K562 (cell line): ENCODE data around the gene SMOC2. TPM values are rescaled to one million over a fixed set of nuclear protein-coding genes. Genes with fewer than 3 reads are reported as not detected.

ENCODE experiments used
- ATAC-seq: fragments of 200-7000 bp; cut with Tn5 transposase; 3 replicates; pipeline ENCODE4 v1.9.1; 2020; ENCODE audit warnings: moderate library complexity
- BruUV-seq: library from RNA; stranded (reverse); fragments of 400-500 nt; replicated peaks from 2 replicates; lab custom pipeline; 2021; lab: Mats Ljungman, UMichigan
- CTCF ChIA-PET: fragments of 300-600 bp; formaldehyde crosslinking; extraction: SDS; loops from one replicate; lab custom pipeline; 2021; ENCODE audit warnings: low intra/inter-chr PET ratio; lab: Yijun Ruan, JAX
- POLR2A ChIA-PET: fragments of 300-600, 350-650 bp; sonication (Branson Sonifier 250); formaldehyde crosslinking; extraction: SDS; loops from one replicate; lab custom pipeline; 2021; ENCODE audit warnings: antibody characterized with exemption, inconsistent platforms; lab: Yijun Ruan, JAX
- DNase-seq, 4 experiments: peaks; one replicate each; pipeline versions ENCODE4 v3.0.0 to v3.0.0-alpha.2; 2011 to 2018; ENCODE audit warnings: low spot score in 3 of 4, mixed read lengths in 3 of 4; ENCODE audit errors: extremely low read depth in 1 of 4
- FAIRE-seq: peaks from 2 replicates; lab custom pipeline; 2011; peaks lifted over from hg19 to GRCh38; lab: Jason Lieb, UNC
- H2AFZ ChIP-seq: 2 replicates; pipeline ENCODE4 v1.6.0; 2011; ENCODE audit warnings: low read depth, low read length, control low read depth, inconsistent platforms
- H3K27ac ChIP-seq: fragments of 200-600 bp; 3 replicates; pipeline ENCODE4 v1.8.0; 2011; ENCODE audit warnings: low read depth, mild to moderate bottlenecking, control low read depth, inconsistent platforms, low read length, moderate library complexity, mixed read lengths; ENCODE audit errors: extremely low read depth
- H3K27me3 ChIP-seq, 2 experiments: fragments of 300-600 bp in 1 of 2; 2 replicates in 1 of 2; 3 replicates in 1 of 2; pipeline versions ENCODE4 v1.6.0 to v1.8.0; 2011; ENCODE audit warnings: inconsistent platforms in 2 of 2, low read length in 2 of 2, mild to moderate bottlenecking in 1 of 2, mixed read lengths in 1 of 2, moderate library complexity in 1 of 2; ENCODE audit not compliant: control insufficient read depth in 2 of 2, insufficient read depth in 2 of 2
- H3K36me3 ChIP-seq: fragments of 300-600 bp; 3 replicates; pipeline ENCODE4 v1.8.0; 2011; ENCODE audit warnings: mild to moderate bottlenecking, low read length, inconsistent platforms; ENCODE audit not compliant: control insufficient read depth, insufficient read depth
- H3K4me1 ChIP-seq, 2 experiments: fragments of 200-600 bp in 1 of 2; replicated peaks in 1 of 2; 2 replicates in 1 of 2; 3 replicates in 1 of 2; pipeline versions ENCODE4 v1.5.1 to v1.8.0; 2011; ENCODE audit warnings: inconsistent platforms in 2 of 2, low read length in 2 of 2, mild to moderate bottlenecking in 1 of 2, mixed read lengths in 1 of 2, moderate library complexity in 1 of 2; ENCODE audit not compliant: control insufficient read depth in 2 of 2, insufficient read depth in 2 of 2
- H3K4me2 ChIP-seq: 2 replicates; pipeline ENCODE4 v1.6.1; 2011; ENCODE audit warnings: low read length, control low read depth, inconsistent platforms, mixed read lengths; ENCODE audit not compliant: insufficient read depth
- H3K4me3 ChIP-seq: fragments of 200-600 bp; sonication (generic), shearing (Covaris generic); 2 replicates; pipeline ENCODE4 v1.5.1; 2016; ENCODE audit warnings: control low read depth, inconsistent platforms
- H3K79me2 ChIP-seq: fragments of 200-600 bp; 3 replicates; pipeline ENCODE4 v1.8.0; 2011; ENCODE audit warnings: low read length, inconsistent platforms; ENCODE audit not compliant: control insufficient read depth, insufficient read depth
- H3K9ac ChIP-seq, 2 experiments: 2 replicates each; pipeline versions ENCODE4 v1.6.0 to v1.6.1; 2011; ENCODE audit warnings: low read depth in 2 of 2, low read length in 2 of 2, control low read depth in 1 of 2, inconsistent platforms in 1 of 2, mild to moderate bottlenecking in 1 of 2, mixed read lengths in 1 of 2; ENCODE audit not compliant: insufficient read depth in 1 of 2
- H3K9me1 ChIP-seq: one replicate; pipeline ENCODE4 v1.6.0; 2011; ENCODE audit warnings: inconsistent platforms, mild to moderate bottlenecking, low read length, moderate library complexity; ENCODE audit not compliant: control insufficient read depth, insufficient read depth
- H3K9me3 ChIP-seq: replicated peaks from 2 replicates; pipeline ENCODE4 v1.5.1; 2011; ENCODE audit warnings: low read depth, low read length, inconsistent platforms; ENCODE audit not compliant: control insufficient read depth, insufficient read depth
- H4K20me1 ChIP-seq: replicated peaks from 2 replicates; pipeline ENCODE4 v1.6.1; 2011; ENCODE audit warnings: low read length, inconsistent platforms, mixed read lengths; ENCODE audit not compliant: control insufficient read depth, insufficient read depth
- C11orf30 ChIP-seq: fragments of 450-650 bp; IDR thresholded peaks from 2 replicates; pipeline ENCODE4 v1.6.1; 2016; ENCODE audit warnings: low read depth, mild to moderate bottlenecking
- CBX2 ChIP-seq: fragments of 200-600 bp; sonication (generic); IDR thresholded peaks from one replicate; pipeline ENCODE4 v1.6.1; 2012; ENCODE audit warnings: mild to moderate bottlenecking, low read length, inconsistent platforms; ENCODE audit not compliant: insufficient read depth, poor library complexity, severe bottlenecking
- FIP1L1 ChIP-seq: fragments of 200-400 bp; formaldehyde crosslinking; IDR thresholded peaks from 2 replicates; pipeline ENCODE4 v1.6.1; 2018; ENCODE audit warnings: mild to moderate bottlenecking, low read depth, low read length; ENCODE audit not compliant: poor library complexity, severe bottlenecking
- LCOR ChIP-seq: sonication (generic); formaldehyde crosslinking; IDR thresholded peaks from 2 replicates; pipeline ENCODE4 v1.8.0; 2022; ENCODE audit warnings: mild to moderate bottlenecking, missing genetic modification reagents
- MCM5 ChIP-seq: fragments of 450-650 bp; IDR thresholded peaks from 2 replicates; pipeline ENCODE4 v1.6.1; 2016; ENCODE audit warnings: low read depth
- NFE2L1 ChIP-seq: fragments of 450-650 bp; IDR thresholded peaks from 2 replicates; pipeline ENCODE4 v1.6.1; 2016; ENCODE audit warnings: missing genetic modification characterization, low read depth, mild to moderate bottlenecking, missing compliant biosample characterization, moderate library complexity, borderline replicate concordance
- NFIC ChIP-seq: fragments of 450-650 bp; IDR thresholded peaks from 2 replicates; pipeline ENCODE4 v1.6.1; 2017; ENCODE audit warnings: mild to moderate bottlenecking, inconsistent platforms
- NFRKB ChIP-seq: fragments of 450-650 bp; IDR thresholded peaks from 2 replicates; pipeline ENCODE4 v1.6.1; 2016; ENCODE audit warnings: low read depth
- RBM15 ChIP-seq: fragments of 200-400 bp; formaldehyde crosslinking; IDR thresholded peaks from 2 replicates; pipeline ENCODE4 v1.6.1; 2018; ENCODE audit warnings: mild to moderate bottlenecking, low read length, moderate library complexity; ENCODE audit not compliant: insufficient read depth
- SMAD1 ChIP-seq: fragments of 150-350 bp; IDR thresholded peaks from 2 replicates; pipeline ENCODE4 v1.6.1; 2014; ENCODE audit warnings: low read length, low read depth; ENCODE audit not compliant: partially characterized antibody
- SMAD2 ChIP-seq: fragments of 150-350 bp; IDR thresholded peaks from 2 replicates; pipeline ENCODE4 v1.6.1; 2014; ENCODE audit warnings: low read depth, mild to moderate bottlenecking, low read length
- SMAD4 ChIP-seq: fragments of 250-450 bp; sonication (Bioruptor Pico); conservative IDR thresholded peaks from 2 replicates; pipeline ENCODE4 v1.8.0; 2021; ENCODE audit warnings: inconsistent platforms, mild to moderate bottlenecking, moderate library complexity
- SRSF1 ChIP-seq: fragments of 200-400 bp; formaldehyde crosslinking; IDR thresholded peaks from 2 replicates; pipeline ENCODE4 v1.6.1; 2017; ENCODE audit warnings: mild to moderate bottlenecking, low read depth, low read length, moderate library complexity
- ZEB2 ChIP-seq: fragments of 450-650 bp; IDR thresholded peaks from 2 replicates; pipeline ENCODE4 v1.6.1; 2016
- ZFP36 ChIP-seq: fragments of 150-350 bp; IDR thresholded peaks from 2 replicates; pipeline ENCODE4 v1.6.1; 2018; ENCODE audit warnings: low read length, low read depth; ENCODE audit not compliant: partially characterized antibody
- ZNF3 ChIP-seq: fragments of 250-450 bp; sonication (Bioruptor Pico); IDR thresholded peaks from 2 replicates; pipeline ENCODE4 v1.5.0; 2021; ENCODE audit warnings: mild to moderate bottlenecking, moderate library complexity
- ZNF695 ChIP-seq: fragments of 450-650 bp; formaldehyde crosslinking; IDR thresholded peaks from 2 replicates; pipeline ENCODE4 v1.4.0; 2020; ENCODE audit warnings: mild to moderate bottlenecking, moderate library complexity
- WGBS: fragments of 100-300 bp; shearing (Covaris generic); methylation state at CpG from one replicate; pipeline ENCODE4 v1.1.6; 2016; ENCODE audit warnings: low coverage, mixed read lengths; ENCODE audit not compliant: insufficient coverage; ENCODE audit errors: missing lambda C conversion rate; 5-methylcytosine and 5-hydroxymethylcytosine counted together
- in situ Hi-C: fragments of 300-500 bp; cut with MboI; formaldehyde crosslinking; loops from 4 replicates; pipeline ENCODE4 v1.15.0; 2018; ENCODE audit warnings: inconsistent platforms, mixed read lengths
- intact Hi-C: fragments of 100-400 bp; cut with micrococcal nuclease; formaldehyde crosslinking; loops from 2 replicates; pipeline ENCODE4 v1.14.2; 2022
- polyA plus RNA-seq, 8 experiments: library from polyadenylated mRNA; depleted of rRNA in 4 of 8; stranded (reverse) in 5 of 8; unstranded in 3 of 8; fragments of >200 nt; fragmentation: Nextera tagmentation in 2 of 8; fragmentation: Illumina TruSeq in 1 of 8; extraction: Ambion mirVana in 2 of 8; extraction: Trizol in 1 of 8; gene quantifications; 2 replicates each; pipeline versions ENCODE4 v1.2.1 to v1.2.3, GENCODE V29; 2011 to 2014; ENCODE audit warnings: inconsistent platforms in 1 of 8, missing spikeins in 1 of 8
- total RNA-seq, 7 experiments: library from RNA; depleted of rRNA in 6 of 7; stranded (reverse); fragments of >200 nt in 6 of 7; fragmentation: Illumina TruSeq in 2 of 7; extraction: Trizol in 2 of 7; gene quantifications; 2 replicates each; pipeline versions ENCODE4 v1.2.1 to v1.2.3, GENCODE V29; 2011 to 2021; ENCODE audit warnings: low replicate concordance in 1 of 7
- TF ChIP-seq, protein P1 (sequence below): sonication (generic); formaldehyde crosslinking; IDR thresholded peaks from 2 replicates; pipeline ENCODE4 v1.9.0; 2022; ENCODE audit warnings: mild to moderate bottlenecking, missing genetic modification reagents
- TF ChIP-seq, protein P2 (sequence below): IDR thresholded peaks from 2 replicates; pipeline ENCODE4 v1.6.1; 2012; ENCODE audit warnings: low read depth, low read length, improper control_type of control experiment, borderline replicate concordance
- TF ChIP-seq, protein P3 (sequence below): fragments of 250-450 bp; sonication (Bioruptor Pico); IDR thresholded peaks from 2 replicates; pipeline ENCODE4 v1.5.0; 2021

Gene SMOC2
- total and polyA plus RNA-seq, 9 of the 15 experiments (the other 6 are each of a cell fraction or from before 2014, with no cell fraction given): 0.45 to 2.3 (median 1.1) TPM

DNA sequence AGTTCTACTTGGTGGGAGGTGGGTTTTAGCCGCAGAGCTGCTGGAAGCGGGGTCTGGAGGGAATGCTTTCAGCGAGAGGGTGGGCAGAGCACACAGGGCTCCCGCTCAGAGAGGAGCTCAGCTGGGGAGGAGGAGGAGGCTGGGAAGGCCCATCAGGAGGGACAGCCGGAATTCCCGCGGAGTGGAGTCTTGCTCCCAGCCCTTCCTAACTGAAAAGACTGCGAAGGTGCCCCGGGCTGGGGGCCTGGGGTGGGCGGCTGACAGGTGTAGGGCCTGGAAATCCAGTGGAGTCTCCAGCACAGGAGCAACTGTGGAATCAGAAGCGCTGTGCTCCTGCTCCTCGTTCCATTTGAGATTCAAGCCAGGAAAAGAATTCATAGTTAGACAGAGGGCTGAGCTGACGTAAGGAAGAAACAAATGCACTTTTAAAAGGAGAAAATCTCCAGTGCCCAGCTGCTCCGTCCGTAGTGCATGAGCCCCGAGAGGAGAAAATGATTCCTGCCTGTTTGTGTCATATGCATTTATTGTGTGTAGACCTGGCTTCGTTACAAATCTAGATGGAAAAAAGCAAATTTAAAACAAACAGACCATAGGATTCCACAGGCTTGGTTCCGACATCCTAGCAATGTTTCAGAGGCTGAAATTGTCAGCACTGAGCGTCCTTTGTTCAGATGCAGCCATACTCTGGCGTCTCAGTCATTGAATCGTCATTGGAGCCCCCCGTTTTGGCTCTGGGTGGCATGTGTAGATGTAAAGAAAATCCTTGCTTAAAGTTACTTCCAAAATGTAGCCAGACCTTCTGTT, 197.7 kb downstream of the SMOC2 start:
- FAIRE-seq (no peak), ATAC-seq (no peak), DNase-seq (no peak)
- H3K27me3 ChIP-seq: peaks cover 0 to 28% of the 10 kb centered on the region in 2 experiments; a peak in 3 of 5 replicates
- H3K4me3 ChIP-seq: no peak overlapping the region
- intact Hi-C loops (no loop called here), in situ Hi-C loops (loop anchor here (10.0 kb wide), 1 partner anchor 1894 kb away; no protein-coding TSS in a partner anchor)
- no peak overlapping the region for H3K27ac ChIP-seq
- H3K9me3 ChIP-seq: no peaks in the 10 kb centered on the region
- H3K9me1 ChIP-seq: no peaks in the 10 kb centered on the region
- WGBS: 19% methylated on average over 19 of the region's 22 CpGs
- TF ChIP-seq FIP1L1: no peak
- TF ChIP-seq, protein P1, sequence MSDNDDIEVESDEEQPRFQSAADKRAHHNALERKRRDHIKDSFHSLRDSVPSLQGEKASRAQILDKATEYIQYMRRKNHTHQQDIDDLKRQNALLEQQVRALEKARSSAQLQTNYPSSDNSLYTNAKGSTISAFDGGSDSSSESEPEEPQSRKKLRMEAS (CRISPR knock-in tag): no peak
- TF ChIP-seq, protein P2, sequence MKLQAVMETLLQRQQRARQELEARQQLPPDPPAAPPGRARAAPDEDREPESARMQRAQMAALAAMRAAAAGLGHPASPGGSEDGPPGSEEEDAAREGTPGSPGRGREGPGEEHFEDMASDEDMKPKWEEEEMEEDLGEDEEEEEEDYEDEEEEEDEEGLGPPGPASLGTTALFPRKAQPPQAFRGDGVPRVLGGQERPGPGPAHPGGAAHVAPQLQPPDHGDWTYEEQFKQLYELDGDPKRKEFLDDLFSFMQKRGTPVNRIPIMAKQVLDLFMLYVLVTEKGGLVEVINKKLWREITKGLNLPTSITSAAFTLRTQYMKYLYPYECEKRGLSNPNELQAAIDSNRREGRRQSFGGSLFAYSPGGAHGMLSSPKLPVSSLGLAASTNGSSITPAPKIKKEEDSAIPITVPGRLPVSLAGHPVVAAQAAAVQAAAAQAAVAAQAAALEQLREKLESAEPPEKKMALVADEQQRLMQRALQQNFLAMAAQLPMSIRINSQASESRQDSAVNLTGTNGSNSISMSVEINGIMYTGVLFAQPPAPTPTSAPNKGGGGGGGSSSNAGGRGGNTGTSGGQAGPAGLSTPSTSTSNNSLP: no peak
- TF ChIP-seq SMAD4 (CRISPR knock-in tag): no peak
- TF ChIP-seq, protein P3, sequence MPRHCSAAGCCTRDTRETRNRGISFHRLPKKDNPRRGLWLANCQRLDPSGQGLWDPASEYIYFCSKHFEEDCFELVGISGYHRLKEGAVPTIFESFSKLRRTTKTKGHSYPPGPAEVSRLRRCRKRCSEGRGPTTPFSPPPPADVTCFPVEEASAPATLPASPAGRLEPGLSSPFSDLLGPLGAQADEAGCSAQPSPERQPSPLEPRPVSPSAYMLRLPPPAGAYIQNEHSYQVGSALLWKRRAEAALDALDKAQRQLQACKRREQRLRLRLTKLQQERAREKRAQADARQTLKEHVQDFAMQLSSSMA: no peak
- TF ChIP-seq MCM5: no peak
- TF ChIP-seq CBX2: no peak
- no peak for TF ChIP-seq NFE2L1 (tag)
- no peak for TF ChIP-seq LCOR (CRISPR knock-in tag)
- no peak for TF ChIP-seq NFRKB
- TF ChIP-seq SMAD2: no peak
- no peak for TF ChIP-seq ZNF3 (CRISPR knock-in tag)
- TF ChIP-seq RBM15: no peak
- TF ChIP-seq C11orf30: no peak
- no peak for TF ChIP-seq ZNF695 (CRISPR knock-in tag)
- TF ChIP-seq SRSF1: no peak
- TF ChIP-seq SMAD1: no peak
- TF ChIP-seq ZEB2: no peak
- TF ChIP-seq NFIC: no peak
- TF ChIP-seq ZFP36: no peak
- H3K36me3 ChIP-seq: no peaks in the 10 kb centered on the region
- H3K79me2 ChIP-seq: no peaks in the 10 kb centered on the region
- CTCF ChIA-PET: no interaction called here
- H3K4me2 ChIP-seq: no peak overlapping the region
- POLR2A ChIA-PET: interaction anchor here (1.0 kb wide), 1 partner anchor 11 kb away, joined by 4 read pairs; no protein-coding TSS in a partner anchor
- no peak overlapping the region for H3K9ac ChIP-seq
- H4K20me1 ChIP-seq: 0 out of 2 replicates have a peak, but pooled peaks cover 4% of the 10 kb centered on the region
- no TSS peak for BruUV-seq
- H3K4me1 ChIP-seq: no peaks in the 10 kb centered on the region
- H2AFZ ChIP-seq: no peak overlapping the region
